CD4-positive, alpha-beta T cell treated with Interleukin-17A for 1 hour (primary cell): ENCODE data around the gene UCK2.
A peak's percentile ranks its signal among the peaks of the same experiment; 100 is the strongest.

Experiments used
- DNase-seq: peaks from one replicate; pipeline ENCODE4 v3.0.0-alpha.2; 2020

The UCK2 gene

DNA sequence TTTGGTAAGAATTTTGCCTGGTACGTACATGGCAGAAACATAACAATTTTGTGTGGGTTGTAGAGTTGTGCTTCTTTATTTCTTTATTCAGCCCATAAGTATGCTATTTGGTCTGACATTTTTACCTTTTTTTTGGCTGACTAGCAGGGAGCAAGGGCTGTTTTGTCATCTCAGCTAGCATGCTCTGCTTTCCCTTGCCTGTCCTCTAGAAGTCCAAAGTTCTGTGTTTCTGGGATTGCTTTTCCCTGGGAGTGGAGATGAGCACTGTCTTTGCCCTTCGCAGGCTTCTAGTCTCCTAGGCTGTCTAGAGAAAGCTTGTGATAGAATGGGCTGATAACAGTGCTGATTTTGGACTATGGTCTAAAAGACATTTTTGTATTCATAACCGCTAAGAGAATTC, 7.5 kb downstream of the UCK2 start:
- no peak for DNase-seq

DNA sequence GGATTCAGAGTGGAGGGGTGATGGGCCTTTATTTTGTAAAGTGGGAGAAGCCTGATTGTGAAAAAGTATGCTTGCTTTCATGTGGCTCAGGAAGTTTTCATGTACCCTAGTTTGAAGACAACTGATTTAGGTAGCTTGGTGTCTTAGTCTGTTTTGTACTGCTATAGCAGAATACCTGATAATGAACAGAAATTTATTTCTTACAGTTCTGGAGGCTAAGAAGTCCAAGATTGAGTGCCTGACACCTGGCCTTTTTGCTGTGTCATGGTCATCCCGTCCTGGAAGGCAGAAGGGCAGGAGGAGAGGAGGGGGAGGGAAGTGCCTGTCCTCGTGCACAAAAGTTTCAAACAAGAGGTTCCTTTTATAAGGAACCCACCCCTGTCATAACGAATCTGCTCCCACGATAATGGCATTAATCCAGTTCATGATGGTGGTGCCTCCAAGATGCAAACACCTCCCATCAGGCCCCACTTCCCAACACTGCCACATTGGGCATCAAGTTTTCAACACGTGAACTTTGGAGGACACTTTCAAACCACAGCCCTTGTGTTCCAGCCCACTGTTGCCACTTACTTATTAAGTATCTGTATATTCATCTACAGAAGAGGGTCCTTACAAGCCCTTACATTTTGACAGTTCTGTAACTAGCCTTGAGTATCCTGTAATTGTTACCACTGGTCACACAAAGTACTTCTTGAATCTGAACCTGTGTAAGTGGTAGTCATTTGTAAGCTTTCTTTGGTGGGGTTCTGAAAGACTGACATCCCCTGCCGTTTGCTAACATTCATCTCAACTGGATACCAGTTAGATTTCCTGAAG, 9.5 kb downstream of the UCK2 start:
- DNase-seq = no peak

- no peak for DNase-seq
Measured at GRCh38 chr1:165837838-165838364, 10.5 kb downstream of the UCK2 start.

DNA sequence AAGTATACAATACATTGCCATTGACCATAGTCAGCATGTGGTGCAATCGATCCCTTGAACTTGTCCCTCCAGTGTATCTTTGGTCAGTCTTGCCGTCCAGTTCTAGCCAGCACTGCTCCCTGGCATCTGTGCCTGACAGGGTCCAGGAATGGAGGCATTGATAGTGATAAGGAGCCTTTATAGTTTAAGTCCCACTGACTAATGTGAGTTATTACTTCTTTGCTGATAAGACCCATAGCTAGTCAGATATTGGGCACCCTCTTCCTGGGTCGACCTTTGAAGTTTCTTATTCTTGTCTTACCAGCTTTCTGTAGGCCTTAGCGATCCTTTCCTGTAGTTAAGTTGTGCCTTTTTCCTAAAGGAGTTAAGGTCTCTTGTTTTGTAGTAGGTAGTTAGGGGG, 13.0 kb downstream of the UCK2 start:
- DNase-seq = no peak

- DNase-seq = no peak
Measured at GRCh38 chr1:165841582-165842017, 14.2 kb downstream of the UCK2 start.

DNA sequence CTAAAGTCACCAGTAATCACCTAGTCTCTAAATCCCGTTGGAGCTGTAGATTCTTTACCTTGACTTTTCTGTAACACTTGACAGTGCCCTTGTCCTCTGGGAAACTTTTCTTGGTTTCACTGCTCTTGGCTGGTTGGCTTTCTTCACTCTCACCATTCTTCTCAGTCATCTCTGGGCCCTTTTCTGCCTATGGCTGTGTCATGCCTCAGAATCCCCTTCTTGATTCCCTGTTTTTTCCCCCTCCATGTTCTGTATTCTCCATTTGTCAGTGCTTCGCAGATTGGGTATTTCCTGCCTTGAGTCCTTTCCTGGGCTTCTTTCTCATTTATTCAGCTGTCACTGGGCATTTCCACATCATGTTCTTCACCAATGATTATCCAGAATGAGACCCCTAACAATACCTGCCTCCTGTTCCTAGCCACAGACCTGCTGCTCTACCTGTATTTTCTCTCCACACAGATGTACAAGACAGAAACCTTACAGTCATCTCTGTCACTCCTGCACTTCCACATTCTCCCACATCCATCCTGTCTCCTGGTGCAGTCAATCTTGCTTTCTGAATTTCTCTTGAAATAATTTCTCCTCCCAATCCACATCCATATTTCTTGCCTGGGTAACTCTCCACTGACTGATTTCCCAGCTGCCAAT, 14.7 kb downstream of the UCK2 start:
- DNase-seq = no peak

DNA sequence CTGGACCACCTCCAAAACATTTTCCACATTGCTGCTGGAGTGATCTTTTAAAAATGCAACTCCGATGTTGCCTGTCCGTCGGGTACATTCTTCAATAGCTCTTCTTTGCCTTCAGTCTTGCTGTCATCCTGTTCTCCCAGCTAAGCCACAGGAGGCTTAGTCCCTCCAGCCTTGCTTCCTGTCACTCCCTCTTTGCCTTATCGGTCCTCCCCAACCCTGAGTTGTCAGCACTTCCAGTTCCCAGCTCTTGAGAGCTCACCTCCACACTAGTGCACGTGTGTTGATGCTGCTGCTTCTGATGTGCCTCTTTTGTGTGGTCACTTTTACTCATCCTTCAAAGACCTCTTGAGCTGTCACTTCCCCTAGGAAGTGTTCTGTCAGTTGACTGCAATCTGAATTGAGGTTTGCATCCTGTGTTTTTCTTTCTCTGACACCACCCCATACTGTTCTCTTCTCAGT, 15.3 kb downstream of the UCK2 start:
- peak; percentile 7 for DNase-seq

DNA sequence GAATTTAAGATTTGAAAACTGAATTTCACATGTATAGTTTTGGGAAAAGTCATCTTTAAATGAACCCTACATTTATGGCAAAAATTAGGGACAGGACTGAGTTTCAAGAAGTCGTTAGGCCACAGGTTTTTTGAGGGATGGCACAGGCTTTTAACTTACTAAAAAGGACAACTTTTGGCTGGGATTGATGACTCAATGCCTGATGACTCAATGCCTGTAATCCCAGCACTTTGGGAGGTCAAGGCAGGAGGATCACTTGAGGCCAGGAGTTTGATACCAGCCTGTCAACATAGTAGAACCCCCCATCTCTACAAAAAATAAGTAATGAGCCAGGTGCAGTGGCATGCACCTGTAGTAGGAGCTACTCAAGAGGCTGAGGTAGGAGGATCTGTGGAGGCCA, 15.9 kb downstream of the UCK2 start:
- no peak for DNase-seq

DNA sequence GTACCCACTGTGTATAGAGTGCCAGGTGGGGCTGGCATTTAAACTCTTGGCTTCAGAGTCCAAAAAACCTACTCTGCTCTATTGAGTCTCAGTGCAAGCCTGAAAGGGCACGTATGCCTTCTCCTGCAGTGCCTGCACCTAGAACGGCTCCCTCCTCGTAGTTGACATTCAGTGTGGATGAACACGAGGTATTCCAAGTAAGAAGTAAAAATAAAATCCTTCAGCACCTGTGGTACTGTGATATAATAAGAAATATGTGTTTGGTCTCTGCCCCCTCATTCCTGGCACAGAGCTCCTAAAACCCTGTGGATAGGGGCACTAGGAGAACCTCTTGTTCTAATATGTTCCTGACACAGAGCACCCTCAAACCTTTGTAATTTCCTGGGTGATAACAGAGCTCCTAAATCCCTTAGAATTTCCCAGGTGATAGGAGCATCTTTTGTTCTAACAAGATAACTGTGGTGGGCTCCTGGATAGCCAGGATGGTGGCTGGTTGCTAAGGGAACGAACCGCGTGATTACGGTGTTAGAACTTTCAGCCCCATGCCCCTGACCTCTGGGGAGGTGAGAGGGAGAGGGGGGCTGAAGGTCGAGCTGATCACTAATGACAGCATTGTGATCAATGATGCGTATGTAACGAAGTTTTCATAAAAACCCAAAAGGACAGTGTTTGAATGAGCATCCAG, 16.8 kb downstream of the UCK2 start:
- DNase-seq = no peak

GRCh38 chr1:165844933-165845332, 17.5 kb downstream of the UCK2 start:
- DNase-seq = no peak

DNA sequence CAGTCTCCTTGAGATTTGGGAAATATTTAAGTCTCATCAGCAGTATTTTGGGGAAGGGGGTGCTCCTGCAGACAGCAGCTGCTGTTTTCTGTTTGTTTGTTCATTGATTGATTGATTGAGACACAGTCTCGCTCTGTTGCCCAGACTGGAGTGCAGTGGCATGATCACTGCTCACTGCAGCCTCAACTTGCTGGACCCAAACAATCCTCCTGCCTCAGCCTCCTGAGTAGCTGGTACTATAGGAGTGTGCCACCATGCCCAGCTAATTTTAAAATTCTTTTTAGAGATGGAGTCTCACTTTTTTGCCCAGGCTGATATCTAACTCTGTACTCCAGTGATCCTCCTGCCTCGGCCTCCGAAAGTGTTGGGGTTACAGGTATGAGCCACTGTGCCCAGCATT, 18.2 kb downstream of the UCK2 start:
- no peak for DNase-seq

DNA sequence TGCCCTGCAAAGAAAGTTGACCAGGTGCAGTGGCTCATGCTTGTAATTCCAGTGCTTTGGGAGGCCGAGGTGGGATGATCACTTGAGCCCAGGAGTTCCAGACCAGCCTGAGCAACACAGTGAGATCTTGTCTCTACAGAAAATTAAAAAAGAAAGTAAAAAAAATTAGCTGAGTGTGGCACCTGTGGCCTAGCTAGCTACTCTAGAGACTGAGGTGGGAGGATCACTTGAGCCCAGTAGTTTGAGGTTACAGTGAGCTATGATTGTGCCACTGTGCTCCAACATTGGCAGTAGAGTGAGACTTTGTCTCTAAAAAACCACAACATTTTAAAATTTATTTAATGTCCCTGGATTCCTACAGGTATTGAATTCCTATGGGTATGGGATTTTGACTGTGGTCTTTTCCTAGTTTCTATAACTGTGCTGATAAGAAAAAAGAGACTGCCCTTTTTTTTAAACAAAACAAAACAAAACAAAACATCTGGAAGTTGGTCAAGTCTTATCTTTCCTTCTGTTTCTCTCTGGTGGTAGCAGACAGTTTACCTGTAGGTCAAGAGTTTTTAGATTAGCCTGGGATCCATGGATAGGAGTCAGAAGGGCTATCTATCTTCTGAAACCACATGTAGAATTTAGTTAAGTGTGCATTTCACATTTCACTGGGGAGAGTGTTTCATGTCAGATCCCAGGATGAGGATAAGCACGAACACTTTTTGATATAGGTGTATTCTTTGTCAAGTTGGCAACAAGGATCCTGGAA, 18.8 kb downstream of the UCK2 start:
- DNase-seq = no peak

DNA sequence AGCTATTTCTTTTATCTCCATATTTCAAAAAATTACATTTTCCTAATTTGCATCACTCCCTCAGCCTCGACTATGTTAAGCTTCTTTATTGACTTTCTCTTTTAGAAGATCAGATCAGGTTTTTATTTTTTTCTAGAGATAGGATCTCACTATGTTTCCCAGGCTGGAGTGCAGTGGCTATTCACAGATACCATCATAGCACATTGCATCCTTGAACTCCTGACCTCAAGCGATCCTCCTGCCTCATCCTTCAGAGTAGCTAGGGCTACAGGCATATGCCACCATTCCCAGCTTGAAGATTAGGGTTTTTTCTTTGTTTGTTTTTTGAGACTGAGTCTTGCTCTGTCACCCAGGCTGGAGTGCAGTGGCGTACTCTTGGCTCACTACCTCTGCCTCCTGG, 20.1 kb downstream of the UCK2 start:
- DNase-seq = no peak

GRCh38 chr1:165849353-165850133, 22.1 kb downstream of the UCK2 start:
- no peak for DNase-seq

GRCh38 chr1:165851034-165851658, 23.7 kb downstream of the UCK2 start:
- peak; percentile 18 for DNase-seq

DNA sequence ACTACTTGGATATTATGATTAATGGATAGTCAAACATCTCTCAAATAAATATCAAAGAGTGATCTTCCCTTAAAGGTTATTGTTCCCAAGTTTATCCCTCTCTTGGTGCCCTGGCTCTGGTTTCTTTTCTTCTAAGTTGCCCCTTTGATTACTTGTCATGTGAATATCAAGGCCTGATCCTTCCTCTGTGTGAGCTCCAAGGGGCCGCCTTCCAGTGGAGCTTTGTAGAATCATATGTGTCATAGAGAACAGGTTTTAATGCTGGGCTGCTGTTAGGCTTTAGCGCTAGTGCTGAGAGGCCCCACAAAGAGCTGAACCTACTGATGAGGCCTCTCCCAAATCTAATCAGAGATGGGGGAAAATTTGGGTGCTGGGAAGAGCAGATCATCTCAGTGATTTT, 25.5 kb downstream of the UCK2 start:
- DNase-seq = no peak

- no peak for DNase-seq
Measured at GRCh38 chr1:165853528-165854075, 26.2 kb downstream of the UCK2 start.

DNA sequence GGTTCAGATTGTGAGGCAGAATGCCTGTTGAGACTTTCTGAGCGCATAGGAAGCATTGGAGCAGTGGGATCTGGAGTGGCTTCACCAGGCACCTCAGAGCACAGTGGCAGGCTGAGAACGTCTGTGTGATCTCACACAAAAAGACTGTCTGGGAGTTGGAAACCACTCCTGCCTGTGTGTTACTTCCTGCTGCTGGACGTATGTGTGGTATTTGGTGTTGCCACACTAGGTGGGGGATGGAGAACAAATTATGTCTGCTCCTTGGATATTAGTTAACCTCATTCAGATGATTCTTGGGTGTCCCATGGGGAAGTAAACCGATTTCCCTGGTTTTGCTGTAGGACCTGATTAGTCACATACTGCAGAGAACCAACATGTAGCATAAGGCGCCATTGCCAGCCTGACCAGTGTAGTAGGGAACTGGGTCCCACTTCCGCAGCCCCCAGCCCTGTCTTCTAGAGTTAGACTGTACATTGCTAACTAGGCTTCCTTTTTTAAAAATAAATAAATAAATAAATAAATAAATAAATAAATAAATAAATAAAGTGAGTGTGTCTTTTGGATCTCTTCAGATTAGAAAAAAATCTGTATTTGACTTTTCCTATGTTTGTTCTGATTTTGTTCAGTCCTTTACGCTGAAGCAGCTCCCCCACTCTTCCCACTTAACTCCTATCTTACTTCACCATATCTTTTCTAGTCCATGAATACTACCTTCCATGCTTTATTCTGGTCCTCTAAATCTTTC, 26.9 kb downstream of the UCK2 start:
- peak; percentile 20 for DNase-seq

GRCh38 chr1:165855010-165855838, 27.8 kb downstream of the UCK2 start:
- DNase-seq = no peak

DNA sequence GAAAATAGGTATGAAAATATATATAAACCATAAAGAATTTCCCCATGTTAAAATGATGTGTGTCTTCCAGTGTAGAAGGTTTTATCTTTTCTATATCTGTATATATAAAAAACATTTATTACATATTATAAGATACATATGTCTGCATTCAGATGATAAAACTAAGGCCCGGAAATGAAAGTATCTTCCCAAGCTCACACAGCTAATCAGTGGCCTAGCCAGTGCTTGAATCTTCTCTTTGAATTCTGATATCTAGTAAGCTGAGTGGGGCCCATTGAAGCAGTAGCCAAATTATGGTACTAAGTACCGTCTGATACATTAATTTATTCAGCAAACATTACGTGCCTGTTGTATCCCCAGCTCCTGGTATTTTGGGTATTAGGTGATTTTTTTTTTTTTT, 28.6 kb downstream of the UCK2 start:
- no peak for DNase-seq
